ENCODE measurements around the gene SLC16A12.
"Not testable (repeated sequence)": the region's sequence is repeated elsewhere in the genome, so short reads cannot be mapped to it uniquely, and the experiment has no call there.

- TF ChIP-seq MAX (IDR thresholded peaks at IDR 0.05; ENCODE audit: insufficient read depth, insufficient read length); FOS (IDR thresholded peaks at IDR 0.05; ENCODE audit: borderline replicate concordance, insufficient read depth, low read length); POLR2A (IDR thresholded peaks at IDR 0.05; ENCODE audit: low read depth, low read length); JUN (IDR thresholded peaks at IDR 0.05; ENCODE audit: borderline replicate concordance, insufficient read depth, insufficient read length, low read depth): not testable (repeated sequence)
- TF ChIP-seq, protein P1, sequence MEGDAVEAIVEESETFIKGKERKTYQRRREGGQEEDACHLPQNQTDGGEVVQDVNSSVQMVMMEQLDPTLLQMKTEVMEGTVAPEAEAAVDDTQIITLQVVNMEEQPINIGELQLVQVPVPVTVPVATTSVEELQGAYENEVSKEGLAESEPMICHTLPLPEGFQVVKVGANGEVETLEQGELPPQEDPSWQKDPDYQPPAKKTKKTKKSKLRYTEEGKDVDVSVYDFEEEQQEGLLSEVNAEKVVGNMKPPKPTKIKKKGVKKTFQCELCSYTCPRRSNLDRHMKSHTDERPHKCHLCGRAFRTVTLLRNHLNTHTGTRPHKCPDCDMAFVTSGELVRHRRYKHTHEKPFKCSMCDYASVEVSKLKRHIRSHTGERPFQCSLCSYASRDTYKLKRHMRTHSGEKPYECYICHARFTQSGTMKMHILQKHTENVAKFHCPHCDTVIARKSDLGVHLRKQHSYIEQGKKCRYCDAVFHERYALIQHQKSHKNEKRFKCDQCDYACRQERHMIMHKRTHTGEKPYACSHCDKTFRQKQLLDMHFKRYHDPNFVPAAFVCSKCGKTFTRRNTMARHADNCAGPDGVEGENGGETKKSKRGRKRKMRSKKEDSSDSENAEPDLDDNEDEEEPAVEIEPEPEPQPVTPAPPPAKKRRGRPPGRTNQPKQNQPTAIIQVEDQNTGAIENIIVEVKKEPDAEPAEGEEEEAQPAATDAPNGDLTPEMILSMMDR (IDR thresholded peaks at IDR 0.05; ENCODE audit: extremely low read depth in 1 of 2, insufficient read depth in 1 of 2, low read depth in 1 of 2, low read length in 2 of 2) = not testable (repeated sequence)
Observed at GRCh38 chr10:89444819-89445218, 90.6 kb downstream of the SLC16A12 start.

Measured in endothelial cell of umbilical vein (primary cell).